ENCODE results near the gene MED10.

DNA sequence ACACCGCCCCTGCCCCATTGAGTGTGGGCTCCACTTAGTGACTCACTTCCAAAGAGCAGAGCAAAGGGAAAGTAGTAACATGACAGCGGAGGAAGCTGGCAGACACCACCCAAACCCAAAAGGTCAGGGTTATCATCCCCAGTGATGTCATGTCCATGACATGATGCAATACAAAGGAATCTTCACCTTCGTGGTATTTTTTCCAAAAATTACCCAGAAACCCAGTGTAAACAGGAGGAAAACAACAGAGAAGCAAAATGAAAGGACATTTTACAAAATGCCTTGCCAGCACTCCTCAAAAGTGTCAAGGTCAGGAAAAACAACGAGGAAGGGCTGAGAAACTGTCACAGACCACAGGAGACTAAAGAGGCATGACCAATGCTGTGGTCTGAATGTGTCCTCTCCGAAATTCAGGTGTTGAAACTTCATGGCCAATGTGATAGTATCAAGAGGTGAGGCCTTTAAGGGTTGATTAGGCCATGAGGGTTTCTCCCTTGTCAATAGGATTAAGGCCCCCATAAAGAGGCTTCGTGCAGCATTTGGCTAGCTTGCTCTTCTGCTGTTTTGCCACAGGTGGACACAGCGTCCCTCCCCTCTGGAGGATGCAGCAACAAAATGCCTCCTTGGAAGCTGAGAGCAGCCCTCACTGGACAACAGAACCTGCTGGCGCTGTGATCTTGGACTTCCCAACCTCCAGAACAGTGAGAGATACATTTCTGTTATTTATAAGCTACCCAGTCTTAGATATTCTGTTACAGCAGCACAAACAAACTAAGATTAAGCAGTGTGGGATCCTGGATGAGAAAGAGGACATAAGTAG is 30.5 kb upstream of the MED10 start:
- TF ChIP-seq POLR2A (IDR thresholded peaks at IDR 0.05; ENCODE audit: low read depth, low read length) = no peak
- no peak for TF ChIP-seq TAF1 (IDR thresholded peaks at IDR 0.05; ENCODE audit: low read depth, low read length)
